HG02970 (cell line): Measurements from ENCODE around the gene ZNF497.

Experiments used
- ATAC-seq: cut with Tn5 transposase; IDR thresholded peaks from one replicate; pipeline ENCODE4 v1.9.1; 2021; ENCODE audit warnings: mild to moderate bottlenecking, moderate library complexity, moderate number of reproducible peaks; ENCODE audit not compliant: unreplicated experiment, low FRiP score

The ZNF497 gene

DNA sequence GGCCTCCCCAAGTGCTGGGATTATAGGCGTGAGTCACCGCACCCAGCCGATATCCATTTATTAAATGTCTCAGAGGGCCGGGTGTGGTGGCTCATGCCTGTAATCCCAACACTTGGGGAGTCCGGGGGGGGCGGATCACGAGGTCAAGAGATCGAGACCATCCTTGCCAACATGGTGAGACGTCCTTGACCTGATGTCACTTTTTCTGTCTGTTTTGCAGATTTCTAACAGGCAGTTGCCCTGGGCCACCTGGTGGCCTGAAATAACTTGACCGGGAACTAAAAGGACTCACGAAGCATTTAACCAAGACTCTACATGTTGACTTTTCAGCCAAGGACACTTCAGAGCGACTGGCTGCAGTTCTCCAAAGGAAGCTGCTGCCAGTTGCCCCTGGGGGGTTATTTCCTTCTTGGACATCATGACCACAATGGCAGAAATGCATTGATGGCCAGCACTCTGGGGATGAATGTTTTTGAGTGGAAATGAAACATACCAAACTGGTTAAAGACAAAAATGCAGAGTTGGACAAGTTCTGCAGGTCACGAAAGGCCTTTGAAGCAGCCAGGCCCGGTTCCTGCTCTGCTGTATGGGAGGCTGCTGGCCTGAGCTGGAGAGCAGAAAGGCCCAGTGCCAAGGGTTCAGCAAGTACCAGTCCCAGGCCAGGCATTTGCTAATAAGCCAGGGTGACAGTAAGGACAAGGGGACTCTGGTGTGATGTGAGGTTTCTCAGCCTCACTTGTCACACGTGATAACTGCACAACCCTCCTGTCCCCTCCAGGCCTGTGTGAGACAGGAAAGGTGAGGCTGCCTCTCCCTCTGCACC is 10.0 kb upstream of the ZNF497 start:
- no peak for ATAC-seq

DNA sequence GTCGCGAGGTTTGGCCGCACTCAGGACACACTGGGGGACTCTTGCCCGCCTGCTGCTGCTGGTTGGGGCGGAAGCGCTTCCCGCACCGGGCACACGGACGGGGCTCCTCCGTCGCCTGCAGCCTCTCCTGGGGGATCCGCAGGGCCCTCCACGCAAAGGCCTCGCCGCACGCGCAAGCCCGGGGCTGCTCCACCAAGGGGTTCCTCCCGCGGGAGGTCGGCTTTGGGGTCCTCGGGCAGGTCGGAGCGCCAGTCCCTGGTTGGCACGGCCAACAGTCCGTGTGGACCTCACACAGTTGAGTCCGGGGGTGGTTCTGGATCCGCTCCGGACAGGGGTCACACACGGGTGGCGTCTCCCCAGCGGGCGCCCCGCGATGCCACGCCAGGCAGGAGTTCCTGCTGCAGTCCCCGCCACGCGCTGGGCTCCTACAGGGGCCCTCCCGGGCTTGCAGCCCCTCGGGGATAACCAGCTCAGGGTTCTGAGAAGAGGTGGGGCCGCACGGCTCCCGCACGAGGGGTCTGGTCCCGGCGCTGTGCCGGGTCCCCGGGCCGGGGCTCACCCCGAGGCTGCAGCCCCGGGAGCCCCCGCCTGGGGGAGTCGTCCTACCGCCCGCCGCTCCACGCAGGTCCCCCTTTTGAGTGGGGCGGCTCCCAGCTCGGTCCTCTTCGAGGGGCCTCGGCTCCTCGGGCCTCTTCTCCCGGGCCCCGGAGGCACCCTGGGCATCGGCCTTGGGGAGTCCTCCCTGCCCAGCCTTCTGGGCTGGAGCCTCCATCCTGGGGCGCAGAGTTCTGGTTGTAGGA is 6.2 kb upstream of the ZNF497 start:
- no peak for ATAC-seq

- ATAC-seq, result no peak
Observed at GRCh38 chr19:58367698-58368454, 5.3 kb upstream of the ZNF497 start.

- no peak for ATAC-seq
Observed at GRCh38 chr19:58366585-58367430, 4.3 kb upstream of the ZNF497 start.

DNA sequence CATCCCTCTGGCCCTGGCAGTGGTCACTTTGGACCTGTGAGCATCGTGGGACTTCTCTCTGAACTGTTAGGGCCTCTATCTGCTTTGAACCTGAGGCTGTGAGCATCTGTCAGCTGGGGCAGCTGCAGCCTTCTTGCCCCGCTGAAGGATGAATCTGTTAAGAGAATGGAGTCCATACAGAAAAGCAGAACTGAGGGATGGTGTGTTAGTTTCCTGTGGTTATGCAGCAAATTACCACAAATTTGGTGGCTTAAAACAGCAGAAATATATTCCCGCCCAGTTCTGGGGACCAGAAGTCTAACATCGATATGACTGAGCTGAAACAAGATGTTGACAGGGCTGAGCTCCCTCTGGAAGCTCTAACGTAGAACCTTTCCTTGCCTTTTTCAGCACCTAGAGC is 1.6 kb upstream of the ZNF497 start:
- ATAC-seq, result no peak

GRCh38 chr19:58361900-58362271 is 665 bp downstream of the ZNF497 start:
- ATAC-seq, result no peak

- ATAC-seq, result no peak
Observed at GRCh38 chr19:58357481-58358145, 4.9 kb downstream of the ZNF497 start.

GRCh38 chr19:58356766-58357480 is 5.6 kb downstream of the ZNF497 start:
- ATAC-seq, result no peak

GRCh38 chr19:58355908-58356765 is 6.4 kb downstream of the ZNF497 start:
- ATAC-seq, result no peak

DNA sequence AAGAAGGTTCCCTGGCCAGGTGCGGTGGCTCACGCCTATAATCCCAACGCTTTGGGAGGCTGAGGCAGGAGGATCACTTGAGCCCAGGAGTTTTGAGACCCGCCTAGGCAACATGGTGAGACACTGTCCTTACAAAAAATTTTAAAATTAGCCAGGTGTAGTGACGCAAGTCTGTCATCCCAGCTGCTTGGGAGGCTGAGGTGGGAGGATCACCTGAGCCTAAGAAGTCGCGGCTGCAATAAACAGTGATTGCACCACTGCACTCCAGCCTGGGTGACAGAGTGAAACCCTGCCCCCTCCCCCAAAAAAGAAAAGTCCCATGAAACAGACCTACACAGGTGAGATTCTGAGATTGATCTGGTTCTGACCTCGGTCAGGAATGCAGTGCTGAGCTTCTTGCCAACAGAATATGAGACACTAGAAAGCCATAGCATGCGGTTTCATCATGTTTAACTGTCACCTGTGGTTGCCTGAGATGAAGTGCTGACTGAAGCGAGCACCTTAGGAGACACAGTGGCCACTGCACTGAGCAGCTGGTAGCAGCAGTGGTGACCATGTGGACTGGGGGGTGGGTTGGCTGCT is 7.2 kb downstream of the ZNF497 start:
- ATAC-seq, result no peak

GRCh38 chr19:58354478-58355030 is 8.0 kb downstream of the ZNF497 start:
- no peak for ATAC-seq

DNA sequence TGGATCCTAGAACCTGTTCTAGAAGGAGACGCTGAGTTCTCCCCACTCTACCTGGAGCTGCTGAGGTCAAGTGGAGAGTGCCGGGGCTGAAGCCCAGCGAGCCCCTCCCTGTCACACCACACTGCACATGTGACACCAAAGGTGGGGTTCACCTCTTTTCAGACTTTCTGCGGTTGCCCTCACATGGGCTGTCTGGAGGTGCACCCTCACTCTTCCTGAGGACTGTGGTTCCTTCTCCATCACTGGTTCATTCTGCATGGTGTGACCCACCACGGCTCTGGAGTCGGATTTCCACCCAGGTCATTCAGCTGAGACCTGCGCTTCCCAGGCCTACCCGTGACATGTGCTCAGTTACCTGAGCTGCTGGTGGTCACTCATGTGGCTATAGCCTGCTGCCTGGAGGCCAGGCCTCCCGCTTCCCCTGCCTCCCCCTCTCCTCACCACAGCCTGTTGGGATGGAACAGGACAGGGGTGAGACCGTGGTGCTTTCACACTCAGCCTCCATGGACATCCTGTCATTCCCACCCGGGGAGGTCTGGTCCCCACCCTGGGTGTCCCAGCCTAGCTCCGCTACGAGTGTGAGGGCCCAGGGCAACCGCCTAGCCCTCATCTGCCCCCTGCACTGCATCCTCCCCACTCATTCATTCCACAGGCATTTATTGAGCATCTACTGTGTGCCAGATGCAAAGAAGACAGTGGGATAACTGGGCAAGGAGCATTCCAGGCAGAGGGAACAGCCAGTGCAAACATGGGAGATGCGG is 8.7 kb downstream of the ZNF497 start:
- ATAC-seq, result no peak

DNA sequence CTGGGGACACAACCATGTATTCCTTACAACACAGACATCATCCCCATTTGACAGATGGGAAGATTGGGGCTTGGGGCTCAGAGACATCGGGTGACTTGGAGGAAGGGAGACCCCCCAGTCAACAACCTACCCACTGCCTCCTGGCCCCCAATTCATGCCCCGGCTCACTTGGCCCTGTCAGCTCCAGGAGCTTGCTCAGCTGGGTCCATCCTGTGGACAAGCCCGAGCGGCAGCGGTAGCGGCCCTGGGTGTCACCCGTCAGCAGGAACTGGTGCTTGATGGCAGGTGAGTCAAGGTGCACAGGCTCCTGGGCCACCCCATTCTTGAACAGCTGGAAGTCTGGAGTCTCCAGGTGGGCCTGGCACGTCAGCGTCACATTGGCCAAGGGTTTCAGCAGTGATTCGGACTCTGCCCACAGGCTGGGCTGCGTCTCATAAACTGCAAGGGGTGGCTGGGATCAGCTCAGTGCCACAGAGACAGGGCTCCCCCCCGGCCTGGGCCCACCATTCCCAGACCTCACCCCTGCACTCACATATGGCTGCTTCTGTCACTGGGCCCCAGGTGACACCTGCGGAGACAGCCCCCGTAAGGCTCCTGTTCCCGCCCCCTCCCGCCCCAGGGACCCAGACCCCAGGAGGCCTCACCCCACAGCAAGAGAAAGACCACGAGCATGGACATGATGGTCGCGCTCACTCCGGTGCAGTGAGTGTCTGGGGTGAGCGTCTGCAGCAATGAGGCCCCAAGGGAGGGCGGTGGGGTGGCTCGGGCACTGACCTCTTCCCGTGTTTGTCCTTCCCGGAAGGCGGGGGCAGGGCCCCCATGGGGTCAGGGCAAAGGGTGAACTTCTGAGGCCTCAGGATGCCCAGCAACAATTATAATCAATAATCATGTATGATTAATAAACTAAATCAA is 9.5 kb downstream of the ZNF497 start, which contains the start of gene A1BG:
TSS of gene A1BG (minus strand) at position 733 of the 912 bp plus-strand sequence. CDS start at position 678, 55 bp downstream.
- no peak for ATAC-seq

DNA sequence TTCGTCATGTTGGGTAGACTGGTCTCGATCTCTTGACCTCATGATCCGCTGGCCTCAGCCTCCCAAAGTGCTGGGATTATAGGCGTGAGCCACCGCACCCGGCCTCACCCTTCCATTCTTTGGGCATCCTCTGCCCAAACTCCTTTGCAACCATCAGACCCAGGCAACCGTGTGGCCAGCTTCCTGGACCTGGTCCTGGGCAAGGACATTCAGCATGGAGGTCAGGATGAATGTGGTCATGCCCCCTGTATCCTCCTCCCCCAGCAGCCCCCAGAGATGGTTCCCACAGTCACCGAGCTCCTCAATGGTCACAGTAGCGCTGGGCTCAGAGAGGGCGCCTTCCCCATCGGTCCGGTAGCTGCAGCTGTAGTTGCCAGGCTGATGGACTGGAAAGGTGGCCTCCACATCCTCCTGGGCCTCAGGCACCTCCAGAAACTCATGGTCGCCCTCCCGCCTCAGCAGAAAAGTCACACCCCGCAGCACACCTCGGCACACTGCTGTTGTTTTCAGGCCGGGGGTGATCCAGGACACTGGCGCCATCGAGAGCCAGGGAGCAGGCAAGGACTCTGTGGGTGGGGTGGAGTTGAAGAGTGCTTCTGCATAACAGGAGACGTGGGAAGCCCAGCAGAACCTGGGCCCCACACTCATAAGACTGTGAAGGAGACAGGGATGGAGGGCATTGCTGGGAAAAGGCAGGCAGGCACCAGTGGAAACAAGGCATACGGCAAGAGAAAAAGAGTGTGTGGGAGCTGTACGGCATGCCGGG is 10.4 kb downstream of the ZNF497 start:
- no peak for ATAC-seq

DNA sequence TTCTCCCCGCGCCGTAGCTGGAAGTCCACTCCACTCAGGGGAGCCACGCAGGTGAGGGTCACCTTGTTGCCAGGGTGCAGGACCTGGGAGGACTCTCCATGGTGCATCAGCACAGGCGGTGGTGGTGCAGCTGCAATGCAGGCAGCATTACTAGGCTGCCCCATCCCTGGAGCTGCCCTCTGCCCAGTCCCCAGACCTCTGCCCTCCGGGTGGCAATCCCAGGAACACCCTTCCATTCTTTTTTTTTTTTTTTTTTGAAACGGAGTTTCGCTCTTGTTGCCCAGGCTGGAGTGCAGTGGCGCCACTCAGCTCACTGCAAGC is 11.0 kb downstream of the ZNF497 start:
- ATAC-seq, result no peak
